Erythroblast (primary cell): ENCODE measurements around the gene SHTN1.

Experiments
- GATA1 ChIP-seq: IDR thresholded peaks from 2 replicates; pipeline ENCODE4 v1.6.1; 2011; ENCODE audit warnings: low read depth, mild to moderate bottlenecking, control low read depth, low read length, moderate library complexity
- POLR2A ChIP-seq: IDR thresholded peaks from 2 replicates; pipeline ENCODE4 v1.6.1; 2011; ENCODE audit warnings: mild to moderate bottlenecking, low read length

- TF ChIP-seq POLR2A (no peak), GATA1 (no peak)
Observed at GRCh38 chr10:116849248-116850057, 155.5 kb downstream of the SHTN1 start, which contains the start of gene ENO4.
